Bronchial epithelial cell (primary cell): ENCODE measurements around the gene COQ10A. TPM values are rescaled to one million over a fixed set of nuclear protein-coding genes. Genes with fewer than 3 reads are reported as not detected.
"Not testable (repeated sequence)": the region's sequence is repeated elsewhere in the genome, so short reads cannot be mapped to it uniquely, and the experiment has no call there.

Experiments used
- DNase-seq: peaks from one replicate; pipeline ENCODE4 v3.0.0-alpha.2; 2010; ENCODE audit warnings: low read depth
- FAIRE-seq: peaks from 2 replicates; lab custom pipeline; 2011; peaks lifted over from hg19 to GRCh38; lab: Jason Lieb, UNC
- H3K27me3 ChIP-seq: 2 replicates; pipeline ENCODE4 v1.5.1; 2011; ENCODE audit warnings: low read length; ENCODE audit not compliant: control insufficient read depth, insufficient read depth
- H3K36me3 ChIP-seq: 2 replicates; pipeline ENCODE4 v1.5.1; 2011; ENCODE audit warnings: low read length; ENCODE audit not compliant: control insufficient read depth, insufficient read depth
- H3K4me3 ChIP-seq: 2 replicates; pipeline ENCODE4 v1.5.1; 2011; ENCODE audit warnings: mild to moderate bottlenecking, low read depth, low read length, control low read depth
- total RNA-seq: library from RNA; depleted of rRNA; stranded (reverse); fragments of >200 nt; gene quantifications from 2 replicates; pipeline ENCODE4 v1.2.1, GENCODE V29; 2014
- TF ChIP-seq, protein P1 (sequence below): IDR thresholded peaks from 2 replicates; pipeline ENCODE4 v1.5.1; 2011; ENCODE audit warnings: mild to moderate bottlenecking, moderate library complexity, low read length, control low read depth, inconsistent platforms; ENCODE audit not compliant: insufficient read depth, severe bottlenecking

The COQ10A gene
- total RNA-seq, 1 donor from 2014 or later, result 5.3 TPM

DNA sequence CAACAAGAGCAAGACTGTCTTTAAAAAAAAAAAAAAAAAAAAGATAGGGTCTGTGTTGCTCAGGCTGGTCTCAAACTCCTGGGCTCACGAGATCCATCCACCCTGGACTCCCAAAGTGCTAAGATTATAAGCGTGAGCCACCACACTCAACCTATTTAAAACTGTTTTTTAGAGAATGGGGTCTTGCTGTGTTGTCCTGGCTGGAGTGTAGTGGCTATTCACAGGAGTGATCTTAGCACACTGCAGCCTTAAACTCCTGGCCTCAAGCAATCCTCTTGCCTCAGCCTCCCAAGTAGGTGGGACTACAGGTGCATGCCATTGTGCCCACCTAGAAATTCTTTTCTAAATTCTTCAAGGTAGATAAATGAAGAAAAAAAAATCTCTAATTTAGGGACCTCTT is 7.6 kb downstream of the COQ10A start:
- no peak overlapping the region for H3K4me3 ChIP-seq
- FAIRE-seq (no peak), DNase-seq (no peak)
- TF ChIP-seq, protein P1, sequence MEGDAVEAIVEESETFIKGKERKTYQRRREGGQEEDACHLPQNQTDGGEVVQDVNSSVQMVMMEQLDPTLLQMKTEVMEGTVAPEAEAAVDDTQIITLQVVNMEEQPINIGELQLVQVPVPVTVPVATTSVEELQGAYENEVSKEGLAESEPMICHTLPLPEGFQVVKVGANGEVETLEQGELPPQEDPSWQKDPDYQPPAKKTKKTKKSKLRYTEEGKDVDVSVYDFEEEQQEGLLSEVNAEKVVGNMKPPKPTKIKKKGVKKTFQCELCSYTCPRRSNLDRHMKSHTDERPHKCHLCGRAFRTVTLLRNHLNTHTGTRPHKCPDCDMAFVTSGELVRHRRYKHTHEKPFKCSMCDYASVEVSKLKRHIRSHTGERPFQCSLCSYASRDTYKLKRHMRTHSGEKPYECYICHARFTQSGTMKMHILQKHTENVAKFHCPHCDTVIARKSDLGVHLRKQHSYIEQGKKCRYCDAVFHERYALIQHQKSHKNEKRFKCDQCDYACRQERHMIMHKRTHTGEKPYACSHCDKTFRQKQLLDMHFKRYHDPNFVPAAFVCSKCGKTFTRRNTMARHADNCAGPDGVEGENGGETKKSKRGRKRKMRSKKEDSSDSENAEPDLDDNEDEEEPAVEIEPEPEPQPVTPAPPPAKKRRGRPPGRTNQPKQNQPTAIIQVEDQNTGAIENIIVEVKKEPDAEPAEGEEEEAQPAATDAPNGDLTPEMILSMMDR, result no peak
- H3K36me3 ChIP-seq, result peaks cover 26% of the 10 kb centered on the region
- no peaks in the 10 kb centered on the region for H3K27me3 ChIP-seq

DNA sequence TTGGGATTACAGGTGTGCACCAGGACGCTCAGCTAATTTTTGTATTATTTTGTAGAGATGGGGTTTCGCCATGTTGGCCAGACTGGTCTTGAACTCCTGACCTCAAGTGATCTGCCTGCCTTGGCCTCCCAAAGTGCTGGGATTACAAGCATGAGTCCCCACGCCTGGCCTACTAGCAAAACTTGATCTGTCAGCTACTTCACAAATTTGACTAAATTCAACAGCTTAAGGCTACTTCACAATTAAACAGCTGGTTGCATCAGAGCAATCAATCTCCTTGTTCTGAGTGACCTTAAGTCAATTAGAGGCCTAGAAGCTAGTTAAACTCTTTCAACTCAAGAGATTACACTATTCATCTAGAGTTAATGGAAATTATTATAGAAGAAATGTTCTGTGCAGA is 12.2 kb downstream of the COQ10A start:
- H3K4me3 ChIP-seq, result no peak overlapping the region
- DNase-seq (no peak), FAIRE-seq (no peak)
- TF ChIP-seq, protein P1, result no peak
- peaks cover 20% of the 10 kb centered on the region for H3K36me3 ChIP-seq
- H3K27me3 ChIP-seq, result no peaks in the 10 kb centered on the region

DNA sequence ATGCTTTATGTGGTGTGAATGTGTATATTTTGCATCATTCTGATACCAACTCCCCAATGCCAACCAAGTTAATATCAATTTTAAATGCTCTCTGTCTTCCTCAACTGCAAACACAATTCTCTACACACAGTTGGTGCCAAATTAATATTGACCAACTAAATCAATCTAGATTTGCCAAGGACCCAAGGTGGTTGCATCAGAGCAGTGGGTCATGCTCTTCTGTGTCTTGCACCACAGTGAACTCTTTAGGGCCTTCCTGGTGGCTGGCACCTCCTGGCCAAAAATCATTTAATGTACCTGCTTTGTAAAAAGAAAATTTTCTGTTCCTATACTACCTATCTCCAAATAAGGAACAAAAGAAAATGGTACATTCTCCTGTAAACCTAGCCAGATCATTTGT is 14.1 kb downstream of the COQ10A start:
- FAIRE-seq (no peak), DNase-seq (no peak)
- TF ChIP-seq, protein P1, result no peak
- Histone ChIP-seq H3K36me3 (peaks cover 12% of the 10 kb centered on the region), H3K27me3 (no peaks in the 10 kb centered on the region), H3K4me3 (no peak overlapping the region)

DNA sequence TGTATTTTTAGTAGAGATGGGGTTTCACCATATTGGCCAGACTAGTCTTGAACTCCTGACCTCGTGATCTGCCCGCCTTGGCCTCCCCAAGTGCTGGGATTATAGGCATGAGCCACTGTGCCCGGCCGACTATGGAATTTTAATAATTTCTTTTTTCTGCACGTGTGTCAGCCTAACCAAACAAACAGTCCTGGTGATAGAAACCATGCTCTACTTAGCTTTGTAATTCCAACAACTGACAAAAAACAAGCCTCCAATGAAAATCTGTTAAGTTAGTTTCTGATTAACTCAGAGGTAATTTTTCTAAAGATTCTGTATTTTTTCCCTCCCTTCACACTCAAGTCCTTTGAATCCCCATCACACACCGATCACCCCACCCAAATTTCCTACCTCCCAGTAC is 15.3 kb downstream of the COQ10A start:
- H3K4me3 ChIP-seq, result no peak overlapping the region
- no peaks in the 10 kb centered on the region for H3K27me3 ChIP-seq
- peaks cover 16% of the 10 kb centered on the region for H3K36me3 ChIP-seq
- FAIRE-seq, result no peak
- DNase-seq, result no peak
- TF ChIP-seq, protein P1, result no peak

DNA sequence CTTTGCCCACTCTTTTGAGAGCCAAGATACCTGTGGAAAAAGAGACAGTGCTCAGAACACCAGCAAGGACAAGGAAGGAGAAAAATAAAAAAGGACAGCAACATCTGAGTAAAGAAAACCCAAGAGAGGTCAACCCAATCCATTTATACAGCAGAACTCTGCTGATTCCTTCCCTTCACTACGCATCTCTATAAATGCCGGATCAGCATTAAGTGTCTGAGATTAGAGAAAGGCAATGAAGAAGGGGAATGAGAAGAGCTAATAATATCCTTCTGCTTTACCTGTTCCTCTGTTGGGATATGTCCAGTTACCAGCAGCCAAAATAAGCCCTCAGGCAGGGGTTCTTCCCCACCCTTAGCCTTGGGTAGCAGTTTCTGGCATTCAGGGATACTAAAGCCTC is 15.8 kb downstream of the COQ10A start:
- Histone ChIP-seq H3K27me3 (no peaks in the 10 kb centered on the region), H3K4me3 (no peak overlapping the region), H3K36me3 (peaks cover 16% of the 10 kb centered on the region)
- DNase-seq, result no peak
- TF ChIP-seq, protein P1, result no peak
- no peak for FAIRE-seq

DNA sequence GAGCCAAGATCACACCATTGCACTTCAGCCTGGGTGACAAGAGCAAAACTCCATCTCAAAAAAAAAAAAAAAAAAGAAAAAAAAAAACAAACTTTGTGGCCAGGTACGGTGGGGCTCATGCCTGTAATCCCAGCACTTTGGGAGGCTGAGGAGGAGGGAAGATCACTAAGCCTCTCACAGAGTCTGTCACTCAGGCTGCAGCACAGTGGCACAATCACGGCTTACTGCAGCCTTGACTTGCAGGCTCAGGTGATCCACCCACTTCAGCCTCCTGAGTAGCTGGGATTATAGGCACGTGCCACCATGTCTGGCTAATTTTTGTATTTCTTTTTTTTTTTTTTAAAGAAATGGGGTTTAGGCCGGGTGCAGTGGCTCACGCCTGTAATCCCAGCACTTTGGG is 17.5 kb downstream of the COQ10A start:
- H3K4me3 ChIP-seq, FAIRE-seq, H3K27me3 ChIP-seq, DNase-seq: not testable (repeated sequence)
- peaks cover 14% of the 10 kb centered on the region for H3K36me3 ChIP-seq
